ENCODE measurements around the gene MYH1. TPM values are rescaled to one million over a fixed set of nuclear protein-coding genes. Genes with fewer than 3 reads are reported as not detected.

MYH1 gene
- total RNA-seq, 5 donors from 2014 or later (not counting 1 experiment from before 2014, with no cell fraction given), result not detected

DNA sequence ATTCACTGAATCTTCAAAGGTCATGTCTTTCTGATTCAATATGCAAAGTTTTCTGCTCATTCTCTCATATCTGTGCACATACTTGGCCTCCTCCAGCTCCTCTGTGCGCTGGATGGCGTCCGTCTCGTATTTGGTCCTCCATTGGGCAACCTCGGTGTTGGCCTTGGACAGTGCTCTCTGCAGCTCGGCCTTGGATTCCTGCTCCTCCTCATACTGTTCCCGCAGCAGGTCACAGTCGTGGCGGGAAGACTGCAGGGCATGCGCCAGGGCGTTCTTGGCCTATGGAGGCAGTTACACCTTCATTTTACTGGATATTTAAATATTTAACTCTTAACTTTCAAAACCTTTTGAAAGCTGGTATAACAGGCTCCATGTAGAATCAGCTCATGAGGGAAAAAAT lies 8.2 kb upstream of the MYH1 start:
- 85% methylated on average over 6 of the region's 11 CpGs for WGBS (ENCODE audit: insufficient coverage)
- no peaks in the 10 kb centered on the region for H3K9me3 ChIP-seq
- H3K36me3 ChIP-seq (ENCODE audit: control insufficient read depth in 2 of 2, extremely low read depth in 1 of 2, insufficient read depth in 1 of 2, low read length in 1 of 2), result no peaks in the 10 kb centered on the region
- DNase-seq, result no peak
- no peak overlapping the region for H3K27ac ChIP-seq (ENCODE audit: low read length)
- ATAC-seq (replicated peaks in 1 of 4), result no peak
- no peaks in the 10 kb centered on the region for H3K4me1 Mint-ChIP-seq
- H3K27me3 ChIP-seq (replicated peaks in 1 of 2; ENCODE audit: control insufficient read depth in 2 of 2, extremely low read depth in 1 of 2, insufficient read depth in 2 of 2, low read length in 1 of 2), result peaks cover 0 to 6% of the 10 kb centered on the region in 2 experiments
- H3K4me3 ChIP-seq (ENCODE audit: control insufficient read depth in 1 of 2, extremely low read depth in 1 of 2, low read length in 1 of 2), result no peak overlapping the region
- POLR2A ChIA-PET, result no interaction called here
- no peak overlapping the region for H3K27ac Mint-ChIP-seq
- H3K4me3 Mint-ChIP-seq, result no peak overlapping the region
- no peaks in the 10 kb centered on the region for H3K4me1 ChIP-seq (ENCODE audit: control insufficient read depth in 1 of 2, extremely low read depth in 1 of 2, insufficient read depth in 2 of 2, low read length in 2 of 2)
- CTCF ChIA-PET, result no interaction called here
- H3K36me3 Mint-ChIP-seq, result no peaks in the 10 kb centered on the region
- peaks cover 0 to 6% (median 0%) of the 10 kb centered on the region in 3 donors for H3K9me3 Mint-ChIP-seq
- H3K27me3 Mint-ChIP-seq, result peaks cover 0 to 7% of the 10 kb centered on the region in 2 donors

GRCh38 chr17:10523064-10523463 lies 4.7 kb upstream of the MYH1 start:
- Histone ChIP-seq H3K27ac (ENCODE audit: low read length) (no peak overlapping the region), H3K4me1 (ENCODE audit: control insufficient read depth in 1 of 2, extremely low read depth in 1 of 2, insufficient read depth in 2 of 2, low read length in 2 of 2) (no peaks in the 10 kb centered on the region), H3K4me3 (ENCODE audit: control insufficient read depth in 1 of 2, extremely low read depth in 1 of 2, low read length in 1 of 2) (no peak overlapping the region), H3K27me3 (replicated peaks in 1 of 2; ENCODE audit: control insufficient read depth in 2 of 2, extremely low read depth in 1 of 2, insufficient read depth in 2 of 2, low read length in 1 of 2) (peaks cover 0 to 6% of the 10 kb centered on the region in 2 experiments), H3K36me3 (ENCODE audit: control insufficient read depth in 2 of 2, extremely low read depth in 1 of 2, insufficient read depth in 1 of 2, low read length in 1 of 2) (no peaks in the 10 kb centered on the region), H3K9me3 (no peaks in the 10 kb centered on the region)
- Mint-ChIP-seq H3K4me1 (no peaks in the 10 kb centered on the region), H3K36me3 (no peaks in the 10 kb centered on the region), H3K4me3 (no peak overlapping the region), H3K27me3 (peaks cover 4 to 7% of the 10 kb centered on the region in 2 donors), H3K27ac (no peak overlapping the region), H3K9me3 (peaks cover 0 to 6% (median 0%) of the 10 kb centered on the region in 3 donors)
- DNase-seq, result no peak
- ChIA-PET POLR2A (interaction anchor here in 1 of 2 donors (1.0 kb wide), 1 partner anchor 627 kb away, joined by 3 read pairs; no protein-coding TSS in a partner anchor), CTCF (no interaction called here)
- ATAC-seq (replicated peaks in 1 of 4), result no peak
- WGBS (ENCODE audit: insufficient coverage), result 94% methylated on average over 5 of the region's 7 CpGs

- Mint-ChIP-seq H3K4me3 (no peak overlapping the region), H3K9me3 (peaks cover 0 to 6% (median 0%) of the 10 kb centered on the region in 3 donors), H3K36me3 (no peaks in the 10 kb centered on the region), H3K4me1 (no peaks in the 10 kb centered on the region), H3K27ac (no peak overlapping the region), H3K27me3 (peaks cover 4 to 7% of the 10 kb centered on the region in 2 donors)
- ATAC-seq (replicated peaks in 1 of 4) (no peak), DNase-seq (no peak)
- H3K36me3 ChIP-seq (ENCODE audit: control insufficient read depth in 2 of 2, extremely low read depth in 1 of 2, insufficient read depth in 1 of 2, low read length in 1 of 2), result no peaks in the 10 kb centered on the region
- no peaks in the 10 kb centered on the region for H3K9me3 ChIP-seq
- no peak overlapping the region for H3K4me3 ChIP-seq (ENCODE audit: control insufficient read depth in 1 of 2, extremely low read depth in 1 of 2, low read length in 1 of 2)
- ChIA-PET CTCF (no interaction called here), POLR2A (no interaction called here)
- no peaks in the 10 kb centered on the region for H3K4me1 ChIP-seq (ENCODE audit: control insufficient read depth in 1 of 2, extremely low read depth in 1 of 2, insufficient read depth in 2 of 2, low read length in 2 of 2)
- H3K27ac ChIP-seq (ENCODE audit: low read length), result no peak overlapping the region
- H3K27me3 ChIP-seq (replicated peaks in 1 of 2; ENCODE audit: control insufficient read depth in 2 of 2, extremely low read depth in 1 of 2, insufficient read depth in 2 of 2, low read length in 1 of 2), result peaks cover 0 to 6% of the 10 kb centered on the region in 2 experiments
Measured at GRCh38 chr17:10521949-10522348, 3.6 kb upstream of the MYH1 start.

- H3K36me3 ChIP-seq (ENCODE audit: control insufficient read depth in 2 of 2, extremely low read depth in 1 of 2, insufficient read depth in 1 of 2, low read length in 1 of 2), result no peaks in the 10 kb centered on the region
- POLR2A ChIA-PET, result no interaction called here
- ATAC-seq (replicated peaks in 1 of 4) (no peak), DNase-seq (no peak)
- no peak overlapping the region for H3K27ac ChIP-seq (ENCODE audit: low read length)
- H3K27me3 ChIP-seq (replicated peaks in 1 of 2; ENCODE audit: control insufficient read depth in 2 of 2, extremely low read depth in 1 of 2, insufficient read depth in 2 of 2, low read length in 1 of 2), result no peaks in the 10 kb centered on the region
- no peaks in the 10 kb centered on the region for H3K9me3 ChIP-seq
- H3K4me3 ChIP-seq (ENCODE audit: control insufficient read depth in 1 of 2, extremely low read depth in 1 of 2, low read length in 1 of 2), result no peak overlapping the region
- no peaks in the 10 kb centered on the region for H3K4me1 Mint-ChIP-seq
- no peak overlapping the region for H3K27ac Mint-ChIP-seq
- no peak overlapping the region for H3K4me3 Mint-ChIP-seq
- H3K4me1 ChIP-seq (ENCODE audit: control insufficient read depth in 1 of 2, extremely low read depth in 1 of 2, insufficient read depth in 2 of 2, low read length in 2 of 2), result no peaks in the 10 kb centered on the region
- H3K36me3 Mint-ChIP-seq, result no peaks in the 10 kb centered on the region
- no peaks in the 10 kb centered on the region for H3K9me3 Mint-ChIP-seq
- peaks cover 0 to 7% of the 10 kb centered on the region in 2 donors for H3K27me3 Mint-ChIP-seq
- CTCF ChIA-PET, result no interaction called here
Measured at GRCh38 chr17:10516638-10517037, 1.7 kb downstream of the MYH1 start.

DNA sequence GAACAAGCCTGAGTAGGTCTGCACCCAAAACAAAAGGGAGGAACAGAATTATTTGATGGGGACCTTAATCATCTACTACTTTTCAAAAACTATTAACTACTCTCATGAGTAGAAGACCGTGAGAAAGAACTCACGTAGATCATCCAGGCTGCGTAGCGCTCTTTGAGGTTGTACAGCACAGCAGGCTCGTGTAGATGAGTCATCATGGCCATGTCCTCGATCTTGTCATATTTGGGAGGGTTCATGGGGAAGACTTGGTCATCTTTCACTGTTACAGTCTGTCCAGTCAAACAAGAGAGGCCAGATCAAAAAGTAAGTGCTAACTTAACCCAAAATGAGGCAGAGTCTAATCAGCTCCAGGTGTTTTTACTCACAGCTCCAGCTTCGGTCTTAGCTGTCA lies 2.3 kb downstream of the MYH1 start:
- Histone ChIP-seq H3K4me3 (ENCODE audit: control insufficient read depth in 1 of 2, extremely low read depth in 1 of 2, low read length in 1 of 2) (no peak overlapping the region), H3K4me1 (ENCODE audit: control insufficient read depth in 1 of 2, extremely low read depth in 1 of 2, insufficient read depth in 2 of 2, low read length in 2 of 2) (no peaks in the 10 kb centered on the region), H3K27ac (ENCODE audit: low read length) (no peak overlapping the region), H3K36me3 (ENCODE audit: control insufficient read depth in 2 of 2, extremely low read depth in 1 of 2, insufficient read depth in 1 of 2, low read length in 1 of 2) (no peaks in the 10 kb centered on the region), H3K9me3 (no peaks in the 10 kb centered on the region), H3K27me3 (replicated peaks in 1 of 2; ENCODE audit: control insufficient read depth in 2 of 2, extremely low read depth in 1 of 2, insufficient read depth in 2 of 2, low read length in 1 of 2) (no peaks in the 10 kb centered on the region)
- H3K36me3 Mint-ChIP-seq, result no peaks in the 10 kb centered on the region
- no peak for ATAC-seq (replicated peaks in 1 of 4)
- ChIA-PET POLR2A (no interaction called here), CTCF (no interaction called here)
- no peaks in the 10 kb centered on the region for H3K9me3 Mint-ChIP-seq
- 69% methylated on average over 5 of the region's 7 CpGs for WGBS (ENCODE audit: insufficient coverage)
- DNase-seq, result no peak
- H3K4me1 Mint-ChIP-seq, result no peaks in the 10 kb centered on the region
- H3K27me3 Mint-ChIP-seq, result peaks cover 0 to 7% of the 10 kb centered on the region in 2 donors
- no peak overlapping the region for H3K4me3 Mint-ChIP-seq
- no peak overlapping the region for H3K27ac Mint-ChIP-seq

DNA sequence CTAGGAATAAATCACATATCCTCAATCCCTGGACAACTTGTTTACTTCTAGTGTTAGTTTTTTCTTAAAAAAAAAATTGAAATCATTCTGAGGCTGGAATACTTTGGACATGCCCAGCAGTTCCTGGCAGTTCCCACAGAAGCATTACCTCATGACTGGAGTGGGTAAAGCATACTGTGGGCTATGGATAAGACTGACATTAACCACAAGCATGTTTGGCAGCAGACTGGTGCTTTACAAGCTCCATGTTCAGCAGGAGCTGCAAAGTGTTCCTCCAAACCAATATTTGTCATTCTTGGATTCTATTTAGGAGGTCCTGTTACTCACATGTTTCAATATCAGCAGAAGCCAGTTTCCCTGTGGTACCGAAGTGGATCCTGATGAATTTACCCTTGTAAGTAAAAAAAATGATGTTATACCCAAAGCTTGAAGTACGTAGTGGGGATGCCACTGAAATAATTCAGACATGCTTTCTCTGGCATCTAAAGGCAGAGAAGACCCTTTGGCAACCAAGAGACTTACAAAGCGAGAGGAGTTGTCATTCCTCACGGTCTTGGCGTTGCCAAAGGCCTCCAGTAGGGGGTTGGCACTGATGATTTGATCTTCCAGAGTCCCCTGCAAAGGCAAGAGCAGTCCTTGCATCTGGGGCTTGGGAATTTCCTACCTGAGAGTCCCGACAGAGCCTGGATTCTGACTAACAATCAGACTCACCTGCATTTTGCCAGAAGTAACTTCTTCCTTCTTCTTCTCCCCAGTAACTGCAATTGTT lies 4.9 kb downstream of the MYH1 start:
- no peaks in the 10 kb centered on the region for H3K9me3 Mint-ChIP-seq
- no peak overlapping the region for H3K27ac Mint-ChIP-seq
- H3K27me3 Mint-ChIP-seq, result no peaks in the 10 kb centered on the region
- Histone ChIP-seq H3K27ac (ENCODE audit: low read length) (no peak overlapping the region), H3K9me3 (no peaks in the 10 kb centered on the region), H3K4me1 (ENCODE audit: control insufficient read depth in 1 of 2, extremely low read depth in 1 of 2, insufficient read depth in 2 of 2, low read length in 2 of 2) (no peaks in the 10 kb centered on the region), H3K4me3 (ENCODE audit: control insufficient read depth in 1 of 2, extremely low read depth in 1 of 2, low read length in 1 of 2) (no peak overlapping the region), H3K27me3 (replicated peaks in 1 of 2; ENCODE audit: control insufficient read depth in 2 of 2, extremely low read depth in 1 of 2, insufficient read depth in 2 of 2, low read length in 1 of 2) (no peaks in the 10 kb centered on the region), H3K36me3 (ENCODE audit: control insufficient read depth in 2 of 2, extremely low read depth in 1 of 2, insufficient read depth in 1 of 2, low read length in 1 of 2) (no peaks in the 10 kb centered on the region)
- no peak for ATAC-seq (replicated peaks in 1 of 4)
- ChIA-PET CTCF (no interaction called here), POLR2A (no interaction called here)
- no peak overlapping the region for H3K4me3 Mint-ChIP-seq
- H3K4me1 Mint-ChIP-seq, result no peaks in the 10 kb centered on the region
- H3K36me3 Mint-ChIP-seq, result no peaks in the 10 kb centered on the region
- no CpG with 5 or more reads among the region's 6 CpGs for WGBS (ENCODE audit: insufficient coverage)
- no peak for DNase-seq

DNA sequence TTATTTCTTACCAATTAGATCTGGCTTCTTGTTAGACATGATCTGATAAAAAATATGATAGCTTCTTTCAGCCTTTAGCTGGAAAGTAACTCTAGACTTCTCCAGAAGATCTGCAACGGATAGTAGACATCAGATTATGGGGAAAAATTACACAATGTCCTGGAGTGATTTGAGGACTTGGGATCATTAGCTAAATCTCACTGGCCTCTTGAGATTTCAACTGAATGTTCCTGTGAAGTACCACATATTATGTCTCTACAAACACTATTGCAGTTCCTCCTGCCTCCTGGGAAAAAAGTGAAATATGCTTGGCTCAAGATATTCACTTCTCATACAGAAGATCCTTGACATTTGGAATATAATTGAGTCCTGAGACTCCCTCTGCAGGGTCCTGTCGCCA lies 5.5 kb downstream of the MYH1 start:
- no peak overlapping the region for H3K4me3 Mint-ChIP-seq
- H3K36me3 ChIP-seq (ENCODE audit: control insufficient read depth in 2 of 2, extremely low read depth in 1 of 2, insufficient read depth in 1 of 2, low read length in 1 of 2), result no peaks in the 10 kb centered on the region
- H3K36me3 Mint-ChIP-seq, result no peaks in the 10 kb centered on the region
- no peaks in the 10 kb centered on the region for H3K27me3 Mint-ChIP-seq
- POLR2A ChIA-PET, result no interaction called here
- H3K9me3 ChIP-seq, result no peaks in the 10 kb centered on the region
- H3K4me1 ChIP-seq (ENCODE audit: control insufficient read depth in 1 of 2, extremely low read depth in 1 of 2, insufficient read depth in 2 of 2, low read length in 2 of 2), result no peaks in the 10 kb centered on the region
- no peak overlapping the region for H3K27ac Mint-ChIP-seq
- H3K4me3 ChIP-seq (ENCODE audit: control insufficient read depth in 1 of 2, extremely low read depth in 1 of 2, low read length in 1 of 2), result no peak overlapping the region
- no peaks in the 10 kb centered on the region for H3K27me3 ChIP-seq (replicated peaks in 1 of 2; ENCODE audit: control insufficient read depth in 2 of 2, extremely low read depth in 1 of 2, insufficient read depth in 2 of 2, low read length in 1 of 2)
- no peak overlapping the region for H3K27ac ChIP-seq (ENCODE audit: low read length)
- ATAC-seq (replicated peaks in 1 of 4) (no peak), DNase-seq (no peak)
- no peaks in the 10 kb centered on the region for H3K9me3 Mint-ChIP-seq
- no CpG with 5 or more reads among the region's 2 CpGs for WGBS (ENCODE audit: insufficient coverage)
- no peaks in the 10 kb centered on the region for H3K4me1 Mint-ChIP-seq
- CTCF ChIA-PET, result no interaction called here

Measured in T-cell (primary cell).